DOHH2 (cell line): ENCODE data around the gene ING2.

Experiments
- H3F3A ChIP-seq: fragments of 200-600 bp; sonication (generic), shearing (Covaris generic); 2 replicates; pipeline ENCODE4 v1.6.0; 2016; ENCODE audit warnings: antibody characterized with exemption, mild to moderate bottlenecking; ENCODE audit not compliant: control insufficient read depth, insufficient read depth
- H3K27ac ChIP-seq: fragments of 200-600 bp; sonication (generic); 2 replicates; pipeline ENCODE4 v1.5.1; 2014; ENCODE audit warnings: low read depth, mild to moderate bottlenecking, low read length, moderate library complexity
- H3K27me3 ChIP-seq: fragments of 200-600 bp; sonication (generic); 2 replicates; pipeline ENCODE4 v1.6.1; 2014; ENCODE audit warnings: mild to moderate bottlenecking, low read length, mixed read lengths; ENCODE audit not compliant: control insufficient read depth
- H3K36me3 ChIP-seq: fragments of 200-600 bp; sonication (generic); 2 replicates; pipeline ENCODE4 v1.6.1; 2014; ENCODE audit warnings: mild to moderate bottlenecking, low read length, moderate library complexity, mixed read lengths; ENCODE audit not compliant: control insufficient read depth
- H3K4me1 ChIP-seq: fragments of 200-600 bp; sonication (generic); 2 replicates; pipeline ENCODE4 v1.6.1; 2014; ENCODE audit warnings: mild to moderate bottlenecking, low read length, mixed read lengths; ENCODE audit not compliant: control insufficient read depth
- H3K4me2 ChIP-seq: fragments of 200-600 bp; sonication (generic); 2 replicates; pipeline ENCODE4 v1.6.0; 2014; ENCODE audit warnings: mild to moderate bottlenecking, low read length, moderate library complexity
- H3K4me3 ChIP-seq: fragments of 200-600 bp; sonication (generic); 2 replicates; pipeline ENCODE4 v1.5.1; 2014; ENCODE audit warnings: mild to moderate bottlenecking, low read length, mixed read lengths
- H3K79me2 ChIP-seq: fragments of 200-600 bp; sonication (generic); 2 replicates; pipeline ENCODE4 v1.6.1; 2014; ENCODE audit warnings: mild to moderate bottlenecking, low read length, mixed read lengths; ENCODE audit not compliant: control insufficient read depth
- H3K9me2 ChIP-seq: fragments of 200-600 bp; sonication (generic); replicated peaks from 2 replicates; pipeline ENCODE4 v1.6.1; 2014; ENCODE audit warnings: mild to moderate bottlenecking, low read length, mixed read lengths; ENCODE audit not compliant: control insufficient read depth
- H3K9me3 ChIP-seq: fragments of 200-600 bp; sonication (generic); 2 replicates; pipeline ENCODE4 v1.6.1; 2014; ENCODE audit warnings: antibody characterized with exemption, low read length, mixed read lengths; ENCODE audit not compliant: control insufficient read depth, insufficient read depth
- H4K20me1 ChIP-seq: fragments of 200-600 bp; sonication (generic); 2 replicates; pipeline ENCODE4 v1.6.0; 2014; ENCODE audit warnings: low read depth, mild to moderate bottlenecking, antibody characterized with exemption, low read length, moderate library complexity; ENCODE audit not compliant: control insufficient read depth, insufficient read depth
- CTCF ChIP-seq: fragments of 200-600 bp; sonication (generic); IDR thresholded peaks from one replicate; pipeline ENCODE4 v1.5.1; 2014; ENCODE audit warnings: antibody characterized with exemption, mild to moderate bottlenecking, low read depth, low read length; ENCODE audit not compliant: poor library complexity, severe bottlenecking
- EZH2phosphoT487 ChIP-seq: fragments of 200-600 bp; sonication (generic); IDR thresholded peaks from 2 replicates; pipeline ENCODE4 v1.6.1; 2017; ENCODE audit warnings: borderline replicate concordance, mild to moderate bottlenecking, antibody characterized with exemption, low read length, moderate library complexity, mixed read lengths

Gene ING2

GRCh38 chr4:183515411-183515810 is 10.6 kb downstream of the ING2 start:
- H3K9me2 ChIP-seq = no peaks in the 10 kb centered on the region

GRCh38 chr4:183517194-183517593 is 12.3 kb downstream of the ING2 start:
- H3F3A ChIP-seq = no peaks in the 10 kb centered on the region
- H3K4me3 ChIP-seq = no peak overlapping the region
- H3K9me2 ChIP-seq = no peaks in the 10 kb centered on the region
- H3K36me3 ChIP-seq = peaks cover 5% of the 10 kb centered on the region
- H3K27me3 ChIP-seq = 0 out of 2 replicates have a peak, but pooled peaks cover 3% of the 10 kb centered on the region
- no peak overlapping the region for H3K4me2 ChIP-seq
- no peaks in the 10 kb centered on the region for H3K4me1 ChIP-seq
- no peaks in the 10 kb centered on the region; the same call in 1 of the 2 replicates for H4K20me1 ChIP-seq
- no peaks in the 10 kb centered on the region for H3K9me3 ChIP-seq
- TF ChIP-seq EZH2phosphoT487 = no peak
- no peak overlapping the region for H3K27ac ChIP-seq
- peaks cover 3% of the 10 kb centered on the region; the same call in 1 of the 2 replicates for H3K79me2 ChIP-seq

More at GRCh38 chr4:183515411-183515810, 10.6 kb downstream of the ING2 start:
- Histone ChIP-seq H3K4me1 (no peaks in the 10 kb centered on the region), H4K20me1 (peaks cover 4% of the 10 kb centered on the region; the same call in 1 of the 2 replicates), H3K4me2 (no peak overlapping the region), H3K4me3 (no peak overlapping the region), H3K79me2 (peaks cover 6% of the 10 kb centered on the region; the same call in 1 of the 2 replicates), H3K27me3 (0 out of 2 replicates have a peak, but pooled peaks cover 3% of the 10 kb centered on the region), H3K27ac (no peak overlapping the region), H3F3A (no peaks in the 10 kb centered on the region), H3K36me3 (peaks cover 23% of the 10 kb centered on the region), H3K9me3 (no peaks in the 10 kb centered on the region)
- TF ChIP-seq EZH2phosphoT487 (no peak), CTCF (no peak)

- Histone ChIP-seq H3F3A (no peaks in the 10 kb centered on the region), H3K79me2 (no peaks in the 10 kb centered on the region), H3K27ac (no peak overlapping the region), H4K20me1 (no peaks in the 10 kb centered on the region), H3K9me2 (no peaks in the 10 kb centered on the region), H3K4me2 (no peak overlapping the region), H3K4me3 (no peak overlapping the region), H3K9me3 (no peaks in the 10 kb centered on the region), H3K27me3 (peaks cover 5% of the 10 kb centered on the region; the same call in 1 of the 2 replicates), H3K4me1 (no peaks in the 10 kb centered on the region), H3K36me3 (no peaks in the 10 kb centered on the region; the same call in 1 of the 2 replicates)
- TF ChIP-seq CTCF = no peak
- no peak for TF ChIP-seq EZH2phosphoT487
Observed at GRCh38 chr4:183517781-183518180, 12.9 kb downstream of the ING2 start.

- H3K36me3 ChIP-seq = no peaks in the 10 kb centered on the region
Observed at GRCh38 chr4:183522821-183523220, 18.0 kb downstream of the ING2 start.

More at GRCh38 chr4:183522821-183523220, 18.0 kb downstream of the ING2 start:
- Histone ChIP-seq H3K27ac (no peak overlapping the region), H3K4me1 (no peaks in the 10 kb centered on the region), H3K9me3 (no peaks in the 10 kb centered on the region), H3F3A (no peaks in the 10 kb centered on the region), H3K9me2 (no peaks in the 10 kb centered on the region), H3K27me3 (peaks cover 6% of the 10 kb centered on the region; the same call in 1 of the 2 replicates), H4K20me1 (no peaks in the 10 kb centered on the region), H3K4me3 (no peak overlapping the region), H3K79me2 (no peaks in the 10 kb centered on the region), H3K4me2 (no peak overlapping the region)
- TF ChIP-seq EZH2phosphoT487 = no peak
- no peak for TF ChIP-seq CTCF
